ENCODE data around the gene APOM. TPM values are rescaled to one million over a fixed set of nuclear protein-coding genes. Genes with fewer than 3 reads are reported as not detected.

The APOM gene
- total and polyA plus RNA-seq, 7 experiments from 2014 or later: 0.78 to 5.0 (median 3.6) TPM

DNA sequence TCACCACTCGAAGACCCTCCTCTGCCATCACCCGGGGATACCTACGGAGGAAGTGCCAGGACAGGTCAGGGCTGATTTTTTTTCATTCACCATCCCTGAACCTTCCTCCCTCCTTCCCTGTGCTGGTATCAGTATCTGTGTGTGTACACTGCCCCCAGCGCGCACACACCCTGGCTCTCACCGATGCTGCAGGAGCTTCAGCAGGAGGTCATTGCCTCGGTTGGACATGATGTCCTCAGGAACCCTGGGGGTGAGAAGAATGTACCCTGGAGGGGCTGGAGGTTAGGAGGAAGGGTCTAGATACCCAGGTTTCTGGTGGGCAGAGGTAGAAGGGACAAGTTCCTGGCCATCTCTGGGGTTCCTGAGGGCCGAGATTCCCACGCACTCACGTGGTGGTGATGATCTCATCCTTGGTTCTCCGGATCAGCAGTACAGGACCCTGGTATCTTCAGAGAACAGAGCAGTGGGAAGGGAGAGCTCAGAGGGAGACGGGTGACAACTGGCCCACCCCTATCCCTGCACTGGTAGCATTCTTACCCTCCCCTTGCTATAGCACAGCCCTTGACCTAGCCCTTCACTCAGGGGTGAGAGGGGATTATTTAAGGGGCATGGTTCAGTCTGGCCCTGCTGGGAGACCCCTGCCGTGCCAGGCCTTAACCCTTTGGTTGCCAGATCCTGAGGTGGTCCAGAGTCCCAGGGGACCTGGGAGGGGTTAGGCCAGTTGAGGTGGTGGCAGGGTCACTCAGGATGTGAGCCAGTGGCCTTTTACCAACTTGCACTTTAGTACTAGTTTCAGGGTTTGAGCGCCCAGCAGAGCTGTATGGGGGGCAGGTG is 32.4 kb downstream of the APOM start:
- no peaks in the 10 kb centered on the region for H3K27me3 Mint-ChIP-seq
- Histone ChIP-seq H3K27me3 (ENCODE audit: control insufficient read depth in 2 of 2, insufficient read depth in 2 of 2, low read length in 2 of 2) (no peaks in the 10 kb centered on the region), H3K27ac (ENCODE audit: low read depth, low read length) (no peak overlapping the region), H3K4me1 (ENCODE audit: control insufficient read depth in 2 of 2, insufficient read depth in 2 of 2, low read length in 2 of 2) (no peaks in the 10 kb centered on the region), H3K9me3 (ENCODE audit: control insufficient read depth in 2 of 3, low read length in 3 of 3) (no peaks in the 10 kb centered on the region), H3K36me3 (ENCODE audit: control insufficient read depth in 2 of 3, insufficient read depth in 3 of 3, low read length in 3 of 3) (peaks cover 0 to 67% (median 21%) of the 10 kb centered on the region in 3 experiments), H3K4me3 (ENCODE audit: low read length) (no peak overlapping the region)
- POLR2A ChIA-PET: interaction anchor here (0.7 kb wide), 1 partner anchor 151 kb away, joined by 3 read pairs; no protein-coding TSS in a partner anchor
- H3K9me3 Mint-ChIP-seq: no peaks in the 10 kb centered on the region
- CTCF ChIA-PET: interaction anchor here (1.3 kb wide), 1 partner anchor 12 kb away, joined by 6 read pairs; no protein-coding TSS in a partner anchor
- no peak overlapping the region for H3K4me3 Mint-ChIP-seq
- peaks cover 0 to 29% (median 10%) of the 10 kb centered on the region in 5 donors for H3K36me3 Mint-ChIP-seq
- intact Hi-C loops (cut with micrococcal nuclease): no loop called here
- H3K27ac Mint-ChIP-seq: peak overlapping the region in 2 of 9 donors; percentile 39 to 48
- H3K4me1 Mint-ChIP-seq: peaks cover 0 to 9% (median 0%) of the 10 kb centered on the region in 7 donors
- no peak for ATAC-seq
- DNase-seq: no peak

DNA sequence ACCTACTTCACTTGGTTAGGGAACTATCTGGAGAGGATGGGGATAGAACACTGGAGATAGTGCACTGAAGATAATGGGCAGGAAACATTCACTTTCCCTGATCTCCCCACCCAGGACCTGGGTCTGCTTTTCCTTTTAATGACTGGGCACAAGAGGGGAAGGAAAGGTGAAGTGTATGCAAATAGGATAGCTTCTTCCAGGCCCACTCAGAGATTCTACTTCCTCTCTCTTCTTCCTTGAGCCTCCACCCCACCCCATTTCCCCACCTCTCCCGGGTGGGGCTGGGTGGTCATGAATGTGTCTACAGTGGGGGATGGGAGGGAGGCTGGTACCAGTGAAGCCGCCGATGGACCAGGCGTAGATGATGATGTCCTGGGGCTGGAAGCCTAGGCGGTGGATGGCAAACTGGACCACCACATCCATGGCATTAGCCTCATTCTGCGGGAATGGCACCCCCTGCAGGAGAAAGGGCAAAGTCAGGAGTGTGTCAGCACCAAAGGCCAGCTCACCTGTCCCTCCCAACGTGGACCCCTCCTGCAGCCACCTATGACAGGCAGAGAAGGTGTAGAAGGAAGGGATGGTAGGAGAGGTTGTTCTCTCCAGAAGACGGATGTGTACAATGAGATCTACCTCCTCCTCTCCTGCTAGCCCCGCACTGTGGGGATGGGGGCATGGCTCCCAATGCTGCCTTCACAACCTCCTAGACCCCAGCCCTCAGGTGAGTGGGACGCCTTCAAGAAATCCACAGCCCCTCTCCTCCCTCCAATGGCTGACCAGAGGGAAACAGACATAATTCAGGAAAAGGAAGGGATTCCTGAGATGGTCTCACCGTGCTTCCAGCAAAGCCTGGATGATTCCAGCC is 33.8 kb downstream of the APOM start:
- CTCF ChIA-PET: no interaction called here
- Mint-ChIP-seq H3K27ac (peak overlapping the region in 4 of 9 donors; percentile 14 to 55 (median 27)), H3K4me3 (no peak overlapping the region), H3K9me3 (no peaks in the 10 kb centered on the region), H3K27me3 (no peaks in the 10 kb centered on the region), H3K36me3 (peaks cover 0 to 31% (median 10%) of the 10 kb centered on the region in 5 donors), H3K4me1 (peaks cover 0 to 6% (median 0%) of the 10 kb centered on the region in 7 donors)
- H3K4me1 ChIP-seq (ENCODE audit: control insufficient read depth in 2 of 2, insufficient read depth in 2 of 2, low read length in 2 of 2): no peaks in the 10 kb centered on the region
- H3K27me3 ChIP-seq (ENCODE audit: control insufficient read depth in 2 of 2, insufficient read depth in 2 of 2, low read length in 2 of 2): no peaks in the 10 kb centered on the region
- no peaks in the 10 kb centered on the region for H3K9me3 ChIP-seq (ENCODE audit: control insufficient read depth in 2 of 3, low read length in 3 of 3)
- POLR2A ChIA-PET: interaction anchor here (0.9 to 1.3 kb wide), 2 partner anchors 9 to 173 kb away, joined by 3 to 4 read pairs; partner anchors contain the start of gene LY6G5C
- ATAC-seq (no peak), DNase-seq (no peak)
- no peak overlapping the region for H3K4me3 ChIP-seq (ENCODE audit: low read length)
- no peak overlapping the region for H3K27ac ChIP-seq (ENCODE audit: low read depth, low read length)
- intact Hi-C loops (cut with micrococcal nuclease): no loop called here
- peaks cover 0 to 81% (median 23%) of the 10 kb centered on the region in 3 experiments for H3K36me3 ChIP-seq (ENCODE audit: control insufficient read depth in 2 of 3, insufficient read depth in 3 of 3, low read length in 3 of 3)

GRCh38 chr6:31690231-31691077 is 34.8 kb downstream of the APOM start:
- ChIA-PET POLR2A (interaction anchor here (0.9 to 1.3 kb wide), 4 partner anchors 9 to 173 kb away, joined by 3 to 5 read pairs (median 4); partner anchors contain the start of genes ABHD16A and LY6G5C), CTCF (interaction anchor here (0.9 kb wide), 1 partner anchor 173 kb away, joined by 3 read pairs; no protein-coding TSS in a partner anchor)
- DNase-seq: no peak
- Histone ChIP-seq H3K36me3 (ENCODE audit: control insufficient read depth in 2 of 3, insufficient read depth in 3 of 3, low read length in 3 of 3) (peaks cover 8 to 90% (median 23%) of the 10 kb centered on the region in 3 experiments), H3K4me3 (ENCODE audit: low read length) (no peak overlapping the region), H3K9me3 (ENCODE audit: control insufficient read depth in 2 of 3, low read length in 3 of 3) (no peaks in the 10 kb centered on the region), H3K27ac (ENCODE audit: low read depth, low read length) (no peak overlapping the region), H3K27me3 (ENCODE audit: control insufficient read depth in 2 of 2, insufficient read depth in 2 of 2, low read length in 2 of 2) (no peaks in the 10 kb centered on the region), H3K4me1 (ENCODE audit: control insufficient read depth in 2 of 2, insufficient read depth in 2 of 2, low read length in 2 of 2) (no peaks in the 10 kb centered on the region)
- Mint-ChIP-seq H3K4me1 (peaks cover 0 to 6% (median 0%) of the 10 kb centered on the region in 7 donors), H3K27me3 (no peaks in the 10 kb centered on the region), H3K27ac (peak overlapping the region in 2 of 9 donors; percentile 32 to 59), H3K36me3 (peaks cover 0 to 31% (median 10%) of the 10 kb centered on the region in 5 donors), H3K4me3 (no peak overlapping the region), H3K9me3 (no peaks in the 10 kb centered on the region)
- no peak for ATAC-seq
- intact Hi-C loops (cut with micrococcal nuclease): no loop called here

- Histone ChIP-seq H3K27me3 (ENCODE audit: control insufficient read depth in 2 of 2, insufficient read depth in 2 of 2, low read length in 2 of 2) (no peaks in the 10 kb centered on the region), H3K36me3 (ENCODE audit: control insufficient read depth in 2 of 3, insufficient read depth in 3 of 3, low read length in 3 of 3) (peaks cover 8 to 87% (median 23%) of the 10 kb centered on the region in 3 experiments), H3K4me3 (ENCODE audit: low read length) (no peak overlapping the region), H3K27ac (ENCODE audit: low read depth, low read length) (no peak overlapping the region), H3K4me1 (ENCODE audit: control insufficient read depth in 2 of 2, insufficient read depth in 2 of 2, low read length in 2 of 2) (no peaks in the 10 kb centered on the region), H3K9me3 (ENCODE audit: control insufficient read depth in 2 of 3, low read length in 3 of 3) (no peaks in the 10 kb centered on the region)
- Mint-ChIP-seq H3K27ac (no peak overlapping the region), H3K4me3 (no peak overlapping the region), H3K36me3 (peaks cover 0 to 30% (median 9%) of the 10 kb centered on the region in 5 donors), H3K9me3 (no peaks in the 10 kb centered on the region), H3K27me3 (no peaks in the 10 kb centered on the region), H3K4me1 (peaks cover 0 to 6% (median 0%) of the 10 kb centered on the region in 7 donors)
- DNase-seq (no peak), ATAC-seq (no peak)
- POLR2A ChIA-PET: interaction anchor here (0.9 to 1.0 kb wide), 2 partner anchors 9 to 12 kb away, joined by 3 to 5 read pairs; partner anchors contain the start of gene ABHD16A
- intact Hi-C loops (cut with micrococcal nuclease): no loop called here
- CTCF ChIA-PET: interaction anchor here (0.6 to 0.9 kb wide), 2 partner anchors 24 to 173 kb away, joined by 3 to 4 read pairs; partner anchors contain the start of gene LY6G6D
These were observed 35.4 kb downstream of the APOM start for GRCh38 chr6:31691078-31691463.

- ATAC-seq (no peak), DNase-seq (no peak)
- H3K9me3 ChIP-seq (ENCODE audit: control insufficient read depth in 2 of 3, low read length in 3 of 3): no peaks in the 10 kb centered on the region
- Mint-ChIP-seq H3K27ac (peak overlapping the region in 1 of 9 donors; percentile 56), H3K4me1 (peaks cover 0 to 6% (median 0%) of the 10 kb centered on the region in 7 donors), H3K36me3 (peaks cover 0 to 26% (median 5%) of the 10 kb centered on the region in 5 donors), H3K9me3 (no peaks in the 10 kb centered on the region), H3K4me3 (no peak overlapping the region), H3K27me3 (no peaks in the 10 kb centered on the region)
- no peak overlapping the region for H3K27ac ChIP-seq (ENCODE audit: low read depth, low read length)
- peaks cover 8 to 87% (median 27%) of the 10 kb centered on the region in 3 experiments for H3K36me3 ChIP-seq (ENCODE audit: control insufficient read depth in 2 of 3, insufficient read depth in 3 of 3, low read length in 3 of 3)
- no peaks in the 10 kb centered on the region for H3K27me3 ChIP-seq (ENCODE audit: control insufficient read depth in 2 of 2, insufficient read depth in 2 of 2, low read length in 2 of 2)
- intact Hi-C loops (cut with micrococcal nuclease): no loop called here
- H3K4me1 ChIP-seq (ENCODE audit: control insufficient read depth in 2 of 2, insufficient read depth in 2 of 2, low read length in 2 of 2): no peaks in the 10 kb centered on the region
- ChIA-PET POLR2A (interaction anchor here (1.0 to 1.4 kb wide), 2 partner anchors 11 to 38 kb away, joined by 3 read pairs; partner anchors contain the start of gene ABHD16A), CTCF (interaction anchor here (0.6 kb wide), 1 partner anchor 23 kb away, joined by 4 read pairs; the partner anchor contains the start of gene LY6G6D)
- no peak overlapping the region for H3K4me3 ChIP-seq (ENCODE audit: low read length)
These were observed 35.9 kb downstream of the APOM start for GRCh38 chr6:31691564-31692108.

Measured in naive thymus-derived CD4-positive, alpha-beta T cell (primary cell).